GM12875 (cell line): ENCODE results near the gene SAFB2.

Experiments
- H3K4me3 ChIP-seq: one replicate; pipeline ENCODE4 v1.5.1; 2011; ENCODE audit warnings: low read depth, low read length, control low read depth
- CTCF ChIP-seq: IDR thresholded peaks from 2 replicates; pipeline ENCODE4 v1.5.1; 2011; ENCODE audit warnings: low read depth, mild to moderate bottlenecking, control low read depth, inconsistent platforms, low read length, moderate library complexity, borderline replicate concordance; ENCODE audit not compliant: insufficient read depth

The SAFB2 gene

GRCh38 chr19:5585461-5586299 is 36.9 kb downstream of the SAFB2 start:
- no peak for TF ChIP-seq CTCF
- H3K4me3 ChIP-seq: no peak overlapping the region

- TF ChIP-seq CTCF: no peak
- H3K4me3 ChIP-seq: no peak overlapping the region
Measured at GRCh38 chr19:5580161-5580571, 42.4 kb downstream of the SAFB2 start.

- TF ChIP-seq CTCF: no peak
- no peak overlapping the region for H3K4me3 ChIP-seq
Measured at GRCh38 chr19:5579697-5580096, 42.9 kb downstream of the SAFB2 start.

GRCh38 chr19:5579286-5579685 is 43.3 kb downstream of the SAFB2 start:
- TF ChIP-seq CTCF: no peak

GRCh38 chr19:5578097-5578846 is 44.3 kb downstream of the SAFB2 start:
- no peak overlapping the region for H3K4me3 ChIP-seq
- TF ChIP-seq CTCF: peak; percentile 99

More at GRCh38 chr19:5579286-5579685, 43.3 kb downstream of the SAFB2 start:
- H3K4me3 ChIP-seq: no peak overlapping the region

- H3K4me3 ChIP-seq: no peak overlapping the region
- TF ChIP-seq CTCF: no peak
Measured at GRCh38 chr19:5575590-5575989, 47.0 kb downstream of the SAFB2 start.
